ENCODE results near the gene SMIM35. TPM values are rescaled to one million over a fixed set of nuclear protein-coding genes. Genes with fewer than 3 reads are reported as not detected.
A peak's percentile ranks its signal among the peaks of the same experiment; 100 is the strongest.

SMIM35 gene
- total RNA-seq, 2 experiments from 2014 or later: not detected

DNA sequence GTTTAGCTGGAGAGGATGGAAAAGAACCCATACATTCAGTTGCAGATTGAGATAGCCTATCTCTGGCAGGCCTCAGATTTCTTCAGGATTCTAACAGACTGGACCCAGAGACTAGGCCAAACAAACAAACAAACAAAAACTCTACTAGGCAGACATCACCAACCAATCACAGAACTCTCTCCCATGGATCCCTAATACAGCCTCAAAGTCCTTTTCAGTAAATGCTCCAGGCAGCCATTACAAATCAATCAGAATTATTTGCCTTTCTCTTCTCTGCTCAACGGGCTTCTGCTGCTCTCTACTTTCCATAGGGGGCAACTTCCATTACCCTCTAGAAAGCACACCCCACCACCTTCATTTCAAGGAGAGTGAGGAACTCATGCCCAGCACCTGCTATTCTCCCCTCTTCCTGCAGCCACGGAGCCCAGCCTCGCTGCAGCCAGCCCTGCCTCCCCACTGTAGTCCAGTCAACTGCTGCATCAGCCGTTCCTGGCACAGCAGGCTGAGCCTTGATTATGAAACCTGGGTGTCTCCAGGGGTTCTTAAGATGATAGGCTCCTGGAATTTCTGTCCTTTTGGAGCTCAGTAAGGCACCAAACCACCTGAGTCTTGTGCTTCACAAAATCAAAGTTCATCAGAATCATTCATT is 19.0 kb upstream of the SMIM35 start:
- CTCF ChIA-PET: interaction anchor here (0.6 to 1.2 kb wide), 4 partner anchors 10 to 691 kb away, joined by 3 to 6 read pairs (median 4); no protein-coding TSS in a partner anchor
- intact Hi-C loops (cut with micrococcal nuclease): no loop called here
- no peaks in the 10 kb centered on the region for H3K36me3 Mint-ChIP-seq (ENCODE audit: low read depth)
- H3K9me3 Mint-ChIP-seq: no peaks in the 10 kb centered on the region
- no peaks in the 10 kb centered on the region for H3K27me3 Mint-ChIP-seq (ENCODE audit: low read depth)
- H3K4me3 Mint-ChIP-seq: no peak overlapping the region
- H3K27ac Mint-ChIP-seq: no peak overlapping the region
- H3K4me1 Mint-ChIP-seq (ENCODE audit: low read depth): no peaks in the 10 kb centered on the region
- no peak for DNase-seq

DNA sequence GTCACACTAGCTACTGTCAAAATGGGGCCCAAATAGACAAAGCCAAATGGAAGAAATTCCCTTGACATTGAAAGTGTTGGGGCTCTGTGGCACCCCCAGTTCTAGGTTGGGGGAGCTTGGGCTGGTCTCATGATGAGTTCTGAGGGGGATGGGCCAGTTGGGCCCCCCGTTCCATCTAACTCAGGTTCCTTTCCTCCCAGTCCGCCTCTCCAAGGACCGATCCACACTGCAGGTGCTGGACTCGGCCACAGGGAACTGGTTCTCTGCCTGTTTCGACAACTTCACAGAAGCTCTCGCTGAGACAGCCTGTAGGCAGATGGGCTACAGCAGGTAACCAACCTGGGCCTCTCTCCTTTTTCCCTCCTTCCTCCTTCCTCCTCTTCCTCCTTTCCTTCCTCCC is 17.7 kb upstream of the SMIM35 start:
- Mint-ChIP-seq H3K9me3 (no peaks in the 10 kb centered on the region), H3K36me3 (ENCODE audit: low read depth) (no peaks in the 10 kb centered on the region), H3K27ac (no peak overlapping the region), H3K27me3 (ENCODE audit: low read depth) (no peaks in the 10 kb centered on the region), H3K4me1 (ENCODE audit: low read depth) (no peaks in the 10 kb centered on the region), H3K4me3 (no peak overlapping the region)
- CTCF ChIA-PET: no interaction called here
- no peak for DNase-seq
- intact Hi-C loops (cut with micrococcal nuclease): no loop called here

DNA sequence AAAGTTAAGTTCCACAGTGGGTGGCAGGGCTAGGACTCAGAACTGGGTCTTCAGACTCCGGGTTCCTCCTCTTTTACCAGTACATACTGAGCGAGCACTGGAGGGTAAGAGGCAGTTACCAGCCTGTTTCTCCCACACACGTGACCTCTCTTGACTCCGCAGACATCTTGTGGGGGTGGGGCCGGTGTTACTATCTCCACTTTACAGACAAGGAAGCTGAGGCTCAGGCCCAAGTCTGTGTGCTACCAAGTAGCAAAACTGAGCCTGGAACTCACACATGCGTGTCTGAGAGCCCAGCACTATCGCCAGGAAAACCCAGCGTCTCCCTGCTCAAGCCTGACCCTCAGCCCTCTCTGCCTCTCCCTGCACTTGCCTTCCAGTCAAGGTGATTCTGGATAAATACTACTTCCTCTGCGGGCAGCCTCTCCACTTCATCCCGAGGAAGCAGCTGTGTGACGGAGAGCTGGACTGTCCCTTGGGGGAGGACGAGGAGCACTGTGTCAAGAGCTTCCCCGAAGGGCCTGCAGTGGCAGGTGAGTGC is 16.0 kb upstream of the SMIM35 start:
- H3K27ac Mint-ChIP-seq: no peak overlapping the region

DNA sequence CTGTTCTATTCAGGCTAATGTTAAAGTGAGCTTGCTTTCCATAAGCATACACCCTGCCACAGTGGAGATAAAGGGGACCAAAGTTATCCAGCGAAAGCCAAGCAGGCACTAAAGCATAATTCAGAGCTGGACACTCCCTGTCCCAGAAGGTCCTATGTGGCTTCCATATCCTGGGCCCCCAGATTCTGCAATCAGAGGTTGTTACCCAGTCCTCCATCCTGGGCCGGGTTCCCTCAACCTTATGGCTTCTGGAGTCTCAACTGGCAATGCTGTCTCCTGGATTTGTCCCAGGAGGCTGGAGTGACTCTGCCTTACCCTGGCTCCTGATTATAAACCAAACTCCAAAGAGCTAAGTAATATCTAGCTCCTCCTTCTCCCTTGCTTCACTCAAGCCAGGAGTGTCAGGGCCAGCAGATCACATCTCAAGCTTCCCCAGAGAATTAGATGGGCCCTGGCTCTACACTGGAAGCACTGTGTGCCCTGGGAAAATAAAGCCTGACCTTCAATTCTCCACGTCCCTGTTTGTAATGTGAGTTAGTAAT is 14.0 kb upstream of the SMIM35 start:
- intact Hi-C loops (cut with micrococcal nuclease): no loop called here
- no peak overlapping the region for H3K4me3 Mint-ChIP-seq

More for the DNA sequence above, 16.0 kb upstream of the SMIM35 start:
- Mint-ChIP-seq H3K4me3 (no peak overlapping the region), H3K27me3 (ENCODE audit: low read depth) (no peaks in the 10 kb centered on the region), H3K36me3 (ENCODE audit: low read depth) (no peaks in the 10 kb centered on the region), H3K9me3 (no peaks in the 10 kb centered on the region), H3K4me1 (ENCODE audit: low read depth) (no peaks in the 10 kb centered on the region)
- intact Hi-C loops (cut with micrococcal nuclease): no loop called here
- DNase-seq: no peak
- CTCF ChIA-PET: no interaction called here

DNA sequence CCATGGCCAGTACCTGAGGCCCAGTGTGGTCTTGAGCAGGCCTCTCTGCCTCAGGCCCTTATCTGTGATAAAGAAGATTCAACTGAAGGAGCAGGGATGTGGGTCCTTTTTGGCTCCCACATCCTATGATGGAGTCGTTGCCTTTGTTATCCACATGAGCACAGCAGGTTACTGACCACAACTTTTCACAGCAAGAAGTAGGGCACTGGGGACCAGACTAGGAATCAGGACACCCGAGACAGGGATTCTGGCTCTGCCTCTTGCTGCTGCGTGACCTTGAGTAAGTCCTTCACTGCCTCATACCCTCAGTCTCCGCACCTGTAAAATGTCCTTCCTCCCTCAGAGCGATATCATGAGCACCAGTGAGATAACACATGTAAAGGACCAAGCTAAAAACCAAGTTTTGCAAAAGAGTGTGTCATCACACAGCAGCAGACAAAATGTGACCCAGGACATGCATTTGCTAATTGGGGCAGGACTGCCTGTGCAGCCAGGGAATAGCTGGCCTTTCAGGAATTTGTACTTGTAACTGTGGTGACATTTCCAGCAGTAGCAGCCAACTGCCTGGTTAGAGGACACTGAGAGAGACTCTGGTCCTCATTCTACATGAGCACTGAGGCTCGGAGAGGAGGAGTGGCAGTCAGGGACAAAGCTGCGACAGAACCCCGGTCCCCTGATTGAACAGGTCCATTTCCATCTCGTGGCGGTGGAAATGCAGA is 13.2 kb upstream of the SMIM35 start:
- Mint-ChIP-seq H3K4me3 (no peak overlapping the region), H3K36me3 (ENCODE audit: low read depth) (no peaks in the 10 kb centered on the region), H3K4me1 (ENCODE audit: low read depth) (no peaks in the 10 kb centered on the region), H3K27me3 (ENCODE audit: low read depth) (no peaks in the 10 kb centered on the region), H3K9me3 (no peaks in the 10 kb centered on the region), H3K27ac (no peak overlapping the region)
- intact Hi-C loops (cut with micrococcal nuclease): no loop called here
- no peak for DNase-seq
- CTCF ChIA-PET: no interaction called here

More for the DNA sequence above, 14.0 kb upstream of the SMIM35 start:
- DNase-seq: no peak
- Mint-ChIP-seq H3K9me3 (no peaks in the 10 kb centered on the region), H3K27me3 (ENCODE audit: low read depth) (no peaks in the 10 kb centered on the region), H3K36me3 (ENCODE audit: low read depth) (no peaks in the 10 kb centered on the region), H3K27ac (no peak overlapping the region), H3K4me1 (ENCODE audit: low read depth) (no peaks in the 10 kb centered on the region)
- CTCF ChIA-PET: interaction anchor here (0.6 kb wide), 1 partner anchor 258 kb away, joined by 7 read pairs; no protein-coding TSS in a partner anchor

DNA sequence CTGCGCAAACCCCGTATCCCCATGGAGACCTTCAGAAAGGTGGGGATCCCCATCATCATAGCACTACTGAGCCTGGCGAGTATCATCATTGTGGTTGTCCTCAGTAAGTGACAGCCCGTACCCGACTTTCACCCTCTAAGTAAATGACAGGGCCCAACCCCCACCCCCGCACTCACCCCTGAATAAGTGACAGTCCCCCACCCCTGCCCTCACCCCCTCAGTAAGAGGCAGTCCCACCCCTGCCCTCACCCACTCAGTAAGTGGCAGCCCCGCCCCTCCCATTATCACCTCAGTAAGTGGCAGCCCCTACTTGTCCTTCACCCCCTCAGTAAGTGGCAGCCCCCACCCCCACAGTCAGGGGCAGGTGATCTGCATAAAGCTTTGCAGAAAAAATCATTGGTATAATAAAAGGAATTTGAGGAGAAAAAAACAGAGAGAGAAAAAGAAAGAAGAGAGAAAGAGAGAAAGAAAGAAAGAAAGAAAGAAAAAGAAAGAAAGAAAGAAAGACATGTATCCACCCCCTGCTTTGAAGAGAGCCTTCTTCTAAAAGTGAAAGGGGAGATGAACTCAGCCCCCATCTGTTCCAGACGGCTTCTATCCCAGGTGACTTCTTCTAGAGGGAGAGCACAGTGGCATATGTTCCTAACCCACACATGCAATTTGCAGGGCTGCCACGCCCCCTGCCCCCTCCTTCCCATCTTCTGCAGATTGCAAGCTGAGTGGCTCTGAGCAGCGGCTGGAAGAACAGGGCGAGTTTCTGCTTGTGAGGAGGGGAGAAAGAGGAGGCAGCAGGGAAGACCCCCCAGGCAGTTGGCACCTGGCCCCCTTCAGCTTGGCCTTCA is 12.5 kb upstream of the SMIM35 start:
- DNase-seq: no peak
- no peak overlapping the region for H3K27ac Mint-ChIP-seq
- H3K4me3 Mint-ChIP-seq: no peak overlapping the region
- no peaks in the 10 kb centered on the region for H3K36me3 Mint-ChIP-seq (ENCODE audit: low read depth)
- no peaks in the 10 kb centered on the region for H3K27me3 Mint-ChIP-seq (ENCODE audit: low read depth)
- H3K9me3 Mint-ChIP-seq: no peaks in the 10 kb centered on the region
- intact Hi-C loops (cut with micrococcal nuclease): no loop called here
- no peaks in the 10 kb centered on the region for H3K4me1 Mint-ChIP-seq (ENCODE audit: low read depth)
- CTCF ChIA-PET: no interaction called here

DNA sequence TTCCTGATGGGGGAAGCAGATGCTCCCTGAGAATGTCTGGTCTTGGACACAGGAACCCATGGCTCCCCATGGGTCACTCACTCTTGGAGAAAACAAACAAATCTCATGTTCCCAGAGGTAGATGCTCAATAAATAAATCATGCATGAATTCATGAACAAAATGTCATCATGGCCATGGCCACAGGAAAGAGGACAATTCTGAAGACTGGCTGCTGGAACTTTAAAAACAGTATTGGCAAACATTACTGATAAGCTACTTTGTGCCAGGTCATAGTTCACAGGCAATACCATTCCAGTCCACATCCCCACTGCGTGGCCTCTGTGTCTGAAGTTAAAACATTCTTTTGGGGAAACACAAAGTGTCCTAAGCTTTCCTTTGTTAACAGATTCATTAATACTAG is 9.2 kb upstream of the SMIM35 start:
- H3K36me3 Mint-ChIP-seq (ENCODE audit: low read depth): no peaks in the 10 kb centered on the region
- H3K4me1 Mint-ChIP-seq (ENCODE audit: low read depth): no peaks in the 10 kb centered on the region
- no peak for DNase-seq
- H3K27me3 Mint-ChIP-seq (ENCODE audit: low read depth): no peaks in the 10 kb centered on the region
- intact Hi-C loops (cut with micrococcal nuclease): no loop called here
- CTCF ChIA-PET: interaction anchor here (0.9 to 1.2 kb wide), 2 partner anchors 9 to 76 kb away, joined by 3 read pairs; no protein-coding TSS in a partner anchor
- no peak overlapping the region for H3K27ac Mint-ChIP-seq
- H3K9me3 Mint-ChIP-seq: no peaks in the 10 kb centered on the region
- no peak overlapping the region for H3K4me3 Mint-ChIP-seq

DNA sequence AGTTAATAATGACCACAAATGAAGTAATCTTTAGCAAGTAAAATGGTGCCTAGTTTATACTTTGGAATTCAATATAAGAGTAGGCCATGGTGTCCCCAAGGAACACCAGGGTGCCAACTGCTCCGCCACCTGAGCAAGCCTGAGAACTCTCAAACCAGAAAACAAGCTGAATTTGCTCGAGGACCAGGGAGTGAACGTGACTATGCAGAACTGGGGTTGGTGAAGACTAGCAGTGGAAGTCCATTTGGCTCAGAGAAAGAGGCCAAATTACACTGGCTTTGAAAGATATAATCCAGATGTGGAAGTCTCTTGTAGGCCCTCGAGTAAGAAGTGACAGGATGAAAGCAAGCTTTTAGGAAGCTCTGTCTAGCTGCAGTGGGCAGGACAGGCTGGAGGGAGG is 8.7 kb upstream of the SMIM35 start:
- intact Hi-C loops (cut with micrococcal nuclease): no loop called here
- H3K36me3 Mint-ChIP-seq (ENCODE audit: low read depth): no peaks in the 10 kb centered on the region
- CTCF ChIA-PET: interaction anchor here (0.9 to 1.2 kb wide), 2 partner anchors 10 to 76 kb away, joined by 3 read pairs; no protein-coding TSS in a partner anchor
- H3K27me3 Mint-ChIP-seq (ENCODE audit: low read depth): no peaks in the 10 kb centered on the region
- H3K27ac Mint-ChIP-seq: no peak overlapping the region
- no peak for DNase-seq
- no peaks in the 10 kb centered on the region for H3K4me1 Mint-ChIP-seq (ENCODE audit: low read depth)
- H3K4me3 Mint-ChIP-seq: no peak overlapping the region
- no peaks in the 10 kb centered on the region for H3K9me3 Mint-ChIP-seq

DNA sequence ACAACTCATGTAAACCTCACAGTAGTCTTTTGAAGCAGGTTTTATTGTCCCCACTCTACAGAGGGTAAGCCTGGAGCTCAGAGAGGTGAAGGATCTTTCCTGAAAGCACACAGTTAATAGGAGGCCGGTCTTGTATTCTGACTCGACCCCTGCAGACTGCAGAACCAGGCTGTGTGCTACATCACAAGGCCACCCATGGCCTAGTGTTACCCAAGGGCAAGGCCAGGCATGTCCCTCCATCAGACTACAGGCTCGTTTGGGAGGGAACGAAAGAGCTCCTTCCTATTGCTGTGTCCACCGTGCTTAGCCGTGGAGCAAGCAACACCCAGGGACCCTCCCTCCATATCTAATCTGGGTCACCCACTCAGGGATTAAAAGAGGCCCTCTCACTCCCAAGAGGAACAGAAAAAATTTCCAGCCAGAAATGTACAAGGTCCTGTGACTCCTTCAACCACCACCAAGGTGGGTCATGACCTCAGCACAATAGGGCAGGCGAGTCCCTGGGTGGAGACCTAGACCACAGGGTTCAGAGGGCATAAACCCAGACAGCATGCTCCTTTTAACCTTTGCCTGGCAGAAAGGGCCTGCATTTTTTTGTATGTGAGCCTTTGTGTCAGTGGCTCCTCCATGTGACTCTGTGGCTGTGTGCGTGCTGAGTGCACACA is 6.3 kb upstream of the SMIM35 start:
- H3K4me3 Mint-ChIP-seq: no peak overlapping the region
- no peak overlapping the region for H3K27ac Mint-ChIP-seq
- H3K4me1 Mint-ChIP-seq (ENCODE audit: low read depth): no peaks in the 10 kb centered on the region
- intact Hi-C loops (cut with micrococcal nuclease): no loop called here
- no peak for DNase-seq
- H3K27me3 Mint-ChIP-seq (ENCODE audit: low read depth): no peaks in the 10 kb centered on the region
- CTCF ChIA-PET: no interaction called here
- peaks cover 5% of the 10 kb centered on the region for H3K9me3 Mint-ChIP-seq
- peaks cover 1% of the 10 kb centered on the region for H3K36me3 Mint-ChIP-seq (ENCODE audit: low read depth)

DNA sequence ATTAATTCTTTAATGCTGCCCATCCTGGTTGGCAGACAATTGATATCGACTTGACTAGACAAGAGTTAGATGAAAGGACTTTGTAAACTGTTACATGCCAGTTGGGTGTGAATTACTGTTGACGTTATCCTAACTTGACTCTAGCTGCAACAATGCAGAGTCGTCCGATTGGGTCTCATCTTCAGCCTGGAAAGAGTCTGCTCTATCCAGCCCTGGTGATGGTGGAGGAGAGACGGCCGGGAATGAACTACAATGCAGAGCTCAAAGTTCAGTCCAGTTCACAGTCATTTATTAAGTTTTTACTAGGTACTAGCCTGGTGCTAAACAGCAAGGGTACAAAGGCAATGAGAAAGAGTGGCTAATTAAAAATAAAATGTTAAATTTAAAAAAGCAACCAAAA is 4.9 kb upstream of the SMIM35 start:
- peak overlapping the region; percentile 34 for H3K27ac Mint-ChIP-seq
- peaks cover 1% of the 10 kb centered on the region for H3K36me3 Mint-ChIP-seq (ENCODE audit: low read depth)
- CTCF ChIA-PET: no interaction called here
- H3K4me1 Mint-ChIP-seq (ENCODE audit: low read depth): no peaks in the 10 kb centered on the region
- no peak for DNase-seq
- no peak overlapping the region for H3K4me3 Mint-ChIP-seq
- H3K9me3 Mint-ChIP-seq: peaks cover 16% of the 10 kb centered on the region
- H3K27me3 Mint-ChIP-seq (ENCODE audit: low read depth): no peaks in the 10 kb centered on the region
- intact Hi-C loops (cut with micrococcal nuclease): no loop called here

DNA sequence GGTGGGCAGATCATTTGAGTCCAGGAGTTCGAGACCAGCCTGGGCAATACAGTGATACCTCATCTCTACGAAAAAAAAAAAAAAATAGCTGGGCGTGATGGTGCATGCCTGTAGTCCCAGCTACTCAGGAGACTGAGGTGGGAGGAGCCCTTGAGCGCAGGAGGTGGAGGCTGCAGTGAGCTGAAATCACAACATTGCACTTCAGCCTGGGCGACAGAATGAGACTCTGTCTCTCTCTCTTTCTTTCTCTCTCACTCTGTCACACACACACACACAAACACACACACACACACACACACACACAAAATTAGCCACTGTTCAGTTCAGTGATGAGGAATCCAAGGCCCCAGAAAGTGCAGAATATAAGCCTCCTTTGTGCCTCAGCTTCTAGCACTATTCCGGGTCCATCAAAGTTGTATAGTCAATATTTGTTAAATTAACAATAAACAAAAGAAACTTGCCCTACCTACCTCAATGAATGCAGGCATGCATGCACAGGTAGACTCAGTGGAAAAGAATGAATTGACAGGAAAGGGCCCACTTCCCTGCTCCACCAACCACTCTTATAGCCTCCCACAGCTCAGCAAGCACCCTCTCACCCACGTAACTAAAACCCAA is 3.9 kb upstream of the SMIM35 start:
- DNase-seq: no peak
- CTCF ChIA-PET: interaction anchor here (0.6 to 1.2 kb wide), 2 partner anchors 81 to 228 kb away, joined by 3 read pairs; no protein-coding TSS in a partner anchor
- Mint-ChIP-seq H3K4me1 (ENCODE audit: low read depth) (no peaks in the 10 kb centered on the region), H3K4me3 (no peak overlapping the region), H3K27ac (no peak overlapping the region), H3K9me3 (peaks cover 20% of the 10 kb centered on the region), H3K27me3 (ENCODE audit: low read depth) (no peaks in the 10 kb centered on the region), H3K36me3 (ENCODE audit: low read depth) (peaks cover 1% of the 10 kb centered on the region)
- intact Hi-C loops (cut with micrococcal nuclease): no loop called here
